GM10248 (cell line): ENCODE results near the gene HTR3E.

Source experiments
- CTCF ChIA-PET: fragments of 300-600 bp; sonication (Branson Sonifier 250); formaldehyde crosslinking; extraction: SDS; loops from one replicate; lab custom pipeline; 2021; ENCODE audit warnings: antibody characterized with exemption; lab: Yijun Ruan, JAX
- POLR2A ChIA-PET: fragments of 350-650 bp; sonication (Branson Sonifier 250); formaldehyde crosslinking; extraction: SDS; loops from one replicate; lab custom pipeline; 2020; ENCODE audit warnings: antibody characterized with exemption; lab: Yijun Ruan, JAX
- DNase-seq: peaks from one replicate; pipeline ENCODE4 v3.0.0; 2012; ENCODE audit errors: extremely low spot score
- CTCF ChIP-seq: IDR thresholded peaks from 2 replicates; pipeline ENCODE4 v1.5.1; 2012; ENCODE audit warnings: mild to moderate bottlenecking, low read depth; ENCODE audit errors: extremely low read depth, missing control alignments, control extremely low read depth

Gene HTR3E

GRCh38 chr3:184078851-184079250 is 18.0 kb upstream of the HTR3E start:
- no peak for TF ChIP-seq CTCF
- no peak for DNase-seq
- POLR2A ChIA-PET: no interaction called here
- CTCF ChIA-PET: no interaction called here

- no peak for DNase-seq
- no peak for TF ChIP-seq CTCF
- ChIA-PET POLR2A (no interaction called here), CTCF (no interaction called here)
Observed at GRCh38 chr3:184081116-184081830, 15.6 kb upstream of the HTR3E start.

- DNase-seq: no peak
- TF ChIP-seq CTCF: no peak
- ChIA-PET CTCF (interaction anchor here (1.1 kb wide), 1 partner anchor 26 kb away, joined by 3 read pairs; no protein-coding TSS in a partner anchor), POLR2A (no interaction called here)
Observed at GRCh38 chr3:184082034-184082433, 14.8 kb upstream of the HTR3E start.

- no peak for DNase-seq
- POLR2A ChIA-PET: no interaction called here
- CTCF ChIA-PET: interaction anchor here (1.1 kb wide), 1 partner anchor 25 kb away, joined by 3 read pairs; no protein-coding TSS in a partner anchor
- TF ChIP-seq CTCF: no peak
Observed at GRCh38 chr3:184082465-184082864, 14.4 kb upstream of the HTR3E start.

GRCh38 chr3:184085389-184085852 is 11.4 kb upstream of the HTR3E start:
- no peak for TF ChIP-seq CTCF
- POLR2A ChIA-PET: no interaction called here
- no peak for DNase-seq
- CTCF ChIA-PET: interaction anchor here (1.1 to 1.7 kb wide), 2 partner anchors 142 to 190 kb away, joined by 3 to 4 read pairs; no protein-coding TSS in a partner anchor

GRCh38 chr3:184092199-184092598 is 4.7 kb upstream of the HTR3E start:
- ChIA-PET CTCF (no interaction called here), POLR2A (no interaction called here)
- TF ChIP-seq CTCF: no peak
- no peak for DNase-seq

GRCh38 chr3:184097556-184097955 is 692 bp downstream of the HTR3E start:
- ChIA-PET POLR2A (no interaction called here), CTCF (interaction anchor here (1.3 kb wide), 1 partner anchor 11 kb away, joined by 3 read pairs; no protein-coding TSS in a partner anchor)
- TF ChIP-seq CTCF: no peak
- no peak for DNase-seq
